ENCODE results near the gene UPK3BL2.
"Not testable (repeated sequence)": the region's sequence is repeated elsewhere in the genome, so short reads cannot be mapped to it uniquely, and the experiment has no call there.

- TF ChIP-seq, protein P1, sequence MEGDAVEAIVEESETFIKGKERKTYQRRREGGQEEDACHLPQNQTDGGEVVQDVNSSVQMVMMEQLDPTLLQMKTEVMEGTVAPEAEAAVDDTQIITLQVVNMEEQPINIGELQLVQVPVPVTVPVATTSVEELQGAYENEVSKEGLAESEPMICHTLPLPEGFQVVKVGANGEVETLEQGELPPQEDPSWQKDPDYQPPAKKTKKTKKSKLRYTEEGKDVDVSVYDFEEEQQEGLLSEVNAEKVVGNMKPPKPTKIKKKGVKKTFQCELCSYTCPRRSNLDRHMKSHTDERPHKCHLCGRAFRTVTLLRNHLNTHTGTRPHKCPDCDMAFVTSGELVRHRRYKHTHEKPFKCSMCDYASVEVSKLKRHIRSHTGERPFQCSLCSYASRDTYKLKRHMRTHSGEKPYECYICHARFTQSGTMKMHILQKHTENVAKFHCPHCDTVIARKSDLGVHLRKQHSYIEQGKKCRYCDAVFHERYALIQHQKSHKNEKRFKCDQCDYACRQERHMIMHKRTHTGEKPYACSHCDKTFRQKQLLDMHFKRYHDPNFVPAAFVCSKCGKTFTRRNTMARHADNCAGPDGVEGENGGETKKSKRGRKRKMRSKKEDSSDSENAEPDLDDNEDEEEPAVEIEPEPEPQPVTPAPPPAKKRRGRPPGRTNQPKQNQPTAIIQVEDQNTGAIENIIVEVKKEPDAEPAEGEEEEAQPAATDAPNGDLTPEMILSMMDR (IDR thresholded peaks at IDR 0.05): not testable (repeated sequence)
- TF ChIP-seq POLR2A (IDR thresholded peaks at IDR 0.05): not testable (repeated sequence)
Observed at GRCh38 chr7:102496861-102497260, 46.6 kb downstream of the UPK3BL2 start.
